SHP77 (cell line): ENCODE measurements around the gene ZNF407.
"Not testable (repeated sequence)": the region's sequence is repeated elsewhere in the genome, so short reads cannot be mapped to it uniquely, and the experiment has no call there.

Source experiments
- DNase-seq, 2 experiments: peaks; one replicate each; lab custom pipeline; 2025; lab: John Stamatoyannopoulos, UW

ZNF407 gene

DNA sequence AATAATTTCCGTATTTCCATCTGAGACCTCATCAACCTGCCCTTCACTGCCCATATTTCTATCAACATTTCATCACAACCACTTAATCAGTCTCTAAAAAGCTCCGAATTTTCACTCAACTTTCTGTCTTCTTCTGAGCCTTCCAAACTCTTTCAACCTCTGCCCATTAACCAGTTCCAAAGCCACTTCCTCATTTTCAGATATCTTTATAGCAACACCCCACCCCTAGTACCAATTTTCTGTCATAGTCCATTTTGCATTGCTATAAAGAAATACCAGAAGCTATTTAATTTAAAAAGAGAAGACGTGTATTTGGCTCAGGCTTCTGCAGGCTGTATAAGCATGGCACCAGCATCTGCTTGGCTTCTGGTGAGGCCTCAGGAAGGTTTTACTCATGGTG lies 504.2 kb downstream of the ZNF407 start:
- no peak for DNase-seq

DNA sequence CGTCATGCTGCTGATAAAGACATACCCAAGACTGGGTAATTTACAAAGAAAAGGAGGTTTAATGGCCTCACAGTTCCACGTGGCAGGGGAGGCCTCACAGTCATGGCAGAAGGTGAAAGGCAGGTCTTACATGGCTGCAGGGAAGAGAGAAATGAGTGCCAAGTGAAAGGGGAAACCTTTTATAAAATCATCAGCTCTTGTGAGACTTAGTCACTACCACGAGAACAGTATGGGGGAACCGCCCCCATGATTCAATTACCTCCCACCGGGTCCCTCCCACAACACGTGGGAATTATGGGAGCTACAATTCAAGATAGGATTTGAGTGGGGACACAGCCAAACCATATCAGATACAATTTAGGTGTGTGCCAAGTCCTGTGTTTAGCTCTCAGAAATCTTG lies 506.4 kb downstream of the ZNF407 start:
- not testable (repeated sequence) for DNase-seq

DNA sequence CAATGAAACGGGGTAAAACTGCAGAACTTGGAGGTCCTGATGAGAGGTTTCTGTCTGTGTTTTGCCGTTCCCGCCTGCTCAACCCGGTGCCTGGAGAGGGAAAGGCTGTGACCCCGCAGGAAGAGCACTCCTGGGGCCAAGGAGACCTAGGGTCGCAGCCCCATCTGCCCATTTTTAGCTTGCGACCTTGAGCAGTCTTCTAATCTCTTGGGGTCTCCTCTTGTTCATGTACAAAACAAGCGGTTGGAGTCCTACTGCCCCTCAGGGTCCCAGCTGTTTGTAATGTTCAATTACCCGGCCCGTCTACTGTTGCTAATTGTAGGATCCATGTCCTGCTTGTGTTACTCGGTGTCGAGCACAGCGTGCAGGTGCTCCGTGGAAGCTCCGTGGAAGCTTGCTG lies 506.8 kb downstream of the ZNF407 start:
- no peak for DNase-seq

DNA sequence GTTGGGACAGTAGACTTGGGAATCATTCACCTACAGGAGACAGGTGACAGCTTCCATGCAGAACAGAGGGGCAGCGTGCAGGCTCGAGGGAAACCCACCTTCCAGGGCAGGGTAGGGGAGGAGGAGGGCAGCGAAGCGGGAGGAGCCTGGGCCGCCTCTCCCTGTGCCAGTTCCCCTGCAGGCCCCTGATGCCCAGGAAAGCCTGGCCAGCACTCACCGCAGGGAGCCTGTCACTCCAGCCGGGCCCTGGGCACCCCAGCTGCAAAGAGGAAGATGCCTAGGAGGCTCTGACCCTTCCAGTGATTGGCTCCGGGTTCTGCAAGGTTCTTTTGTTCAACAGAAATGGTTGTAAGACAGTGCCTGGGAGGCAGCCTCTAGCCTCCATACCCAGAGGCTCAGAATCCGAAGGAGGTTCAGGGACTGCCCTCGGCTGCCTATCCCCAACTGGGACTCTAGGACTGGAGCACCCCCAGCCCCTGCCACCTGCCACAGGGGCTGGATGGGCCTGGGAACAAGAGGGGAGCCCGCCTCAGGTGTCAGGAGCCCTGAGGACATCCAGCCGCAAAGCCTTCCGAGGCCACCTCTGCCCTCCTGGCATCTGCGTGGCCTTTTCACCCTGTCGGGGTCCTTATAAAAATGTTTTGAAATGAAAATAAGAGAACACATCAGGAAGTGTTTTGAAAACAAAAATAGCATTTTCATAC lies 508.0 kb downstream of the ZNF407 start:
- no peak for DNase-seq

DNA sequence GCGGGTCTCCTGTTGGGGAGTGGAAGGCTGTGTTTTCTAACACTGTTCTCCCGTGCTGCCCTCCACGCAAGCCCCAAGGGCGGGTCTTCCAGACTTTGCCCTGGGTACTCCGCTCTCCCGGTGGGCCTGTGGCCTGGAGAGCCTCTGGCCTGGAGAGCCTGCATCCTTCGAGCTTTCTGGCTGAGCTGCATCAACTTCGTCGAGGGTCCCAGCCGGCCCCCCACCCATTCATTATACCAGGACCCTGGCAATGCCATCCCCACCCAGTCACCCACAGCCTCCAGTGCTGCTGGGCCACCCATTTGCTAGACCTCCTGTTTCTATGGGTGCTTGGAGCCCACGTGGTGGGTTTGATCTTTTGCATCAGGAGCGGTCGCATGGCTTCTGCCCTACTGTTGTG lies 509.1 kb downstream of the ZNF407 start:
- DNase-seq = no peak

DNA sequence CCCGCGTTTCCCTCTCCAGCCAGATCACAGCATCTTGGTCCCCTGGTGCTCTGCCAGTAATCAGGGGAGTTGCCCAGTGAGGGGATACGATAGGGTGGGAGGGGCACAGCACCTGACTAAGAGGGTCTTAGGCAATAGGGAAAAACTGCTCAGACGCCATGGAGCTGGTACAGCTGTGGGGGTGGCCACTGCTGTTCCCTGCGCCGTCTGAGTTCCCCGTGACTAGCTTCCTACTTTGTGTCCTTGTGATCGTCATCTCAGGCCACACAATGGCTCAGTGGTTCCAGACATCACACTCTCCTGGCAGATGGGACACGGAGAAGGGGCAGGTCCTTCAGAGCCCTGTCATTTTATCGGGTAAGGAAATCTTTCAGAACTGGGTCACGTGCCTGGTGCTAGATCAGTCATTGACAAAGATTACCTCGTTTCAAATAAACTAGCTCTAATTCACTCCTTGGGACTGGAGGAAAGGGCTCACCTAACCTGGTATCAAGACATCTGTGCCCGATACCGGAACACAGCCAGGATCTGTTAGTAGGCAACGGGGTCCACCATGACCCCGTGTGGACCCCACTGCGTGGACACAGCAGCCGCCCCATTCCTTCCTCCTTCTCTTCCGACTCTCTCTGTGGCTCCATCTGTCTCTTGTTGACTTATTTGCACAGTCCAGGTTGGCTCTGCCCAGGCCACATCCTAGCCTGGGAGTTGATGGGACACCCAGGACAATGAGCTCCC lies 509.7 kb downstream of the ZNF407 start:
- no peak for DNase-seq

DNA sequence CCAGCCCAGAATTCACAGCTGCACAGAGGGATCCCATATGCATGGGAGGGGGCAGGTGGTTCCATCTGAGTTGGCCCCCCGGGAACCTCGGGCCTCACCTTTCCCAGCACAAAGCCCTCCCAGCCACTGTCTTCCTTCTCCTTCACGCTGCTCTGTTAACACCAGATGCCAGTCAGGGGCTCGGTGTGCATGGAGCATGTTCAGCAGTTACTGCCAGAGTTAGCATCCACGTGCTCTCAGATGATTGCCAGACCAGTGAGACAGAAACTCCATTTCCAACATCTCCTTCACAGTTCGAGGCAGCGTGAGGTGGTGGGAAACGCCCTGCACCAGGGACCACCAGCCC lies 510.2 kb downstream of the ZNF407 start:
- no peak for DNase-seq

DNA sequence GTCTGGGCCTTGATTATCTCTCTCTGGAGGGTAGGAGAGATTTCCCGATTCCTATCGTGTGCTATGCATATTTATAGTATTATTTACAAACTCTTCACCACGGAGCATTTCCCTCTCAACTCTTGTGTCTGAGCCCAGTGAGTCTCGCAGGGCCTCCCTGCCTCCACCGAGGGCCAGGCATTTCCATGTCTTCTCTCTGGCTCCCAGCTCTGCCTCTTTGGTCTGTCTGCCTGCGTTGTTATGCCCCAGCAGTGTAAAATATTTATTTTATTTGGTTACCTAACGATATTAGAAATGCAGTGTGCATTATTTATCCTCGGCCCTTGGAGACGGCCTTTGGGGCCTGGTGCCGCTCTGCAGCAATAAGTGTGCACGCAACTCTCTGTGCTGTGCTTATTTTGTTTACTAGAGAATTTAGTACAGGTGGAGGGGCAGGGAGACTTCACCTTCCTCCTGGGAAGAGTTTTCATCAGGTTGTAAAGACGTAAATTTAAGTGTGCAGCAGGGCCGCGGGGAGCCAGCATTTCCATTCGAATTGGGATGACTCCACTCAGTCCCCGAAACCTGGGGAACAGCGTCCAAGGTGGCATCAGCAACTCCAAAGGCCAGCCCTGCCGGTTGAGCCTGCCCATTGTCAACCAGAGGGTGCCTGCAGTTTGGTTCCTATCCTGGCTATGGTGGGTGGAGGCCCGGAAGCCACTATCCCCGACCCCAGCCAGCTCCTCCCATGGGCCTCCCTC lies 511.1 kb downstream of the ZNF407 start:
- no peak for DNase-seq

DNA sequence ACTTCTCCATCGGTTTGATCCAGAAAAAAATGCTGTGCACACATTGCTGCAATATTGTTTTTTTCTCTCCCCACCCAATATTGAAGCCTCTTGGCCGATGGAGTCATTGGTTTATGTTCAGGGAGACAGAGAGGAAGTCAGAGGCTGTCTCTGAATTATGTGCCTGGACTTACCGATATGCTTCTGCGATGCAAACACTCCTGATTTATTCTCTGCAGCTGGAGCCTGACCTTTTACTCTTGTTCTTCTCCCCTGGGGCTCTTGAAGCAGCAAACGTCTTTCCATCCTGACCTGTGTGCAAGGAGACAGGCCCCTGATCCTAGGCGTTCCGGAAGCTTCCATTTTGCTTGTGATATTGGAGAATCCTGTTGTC lies 511.6 kb downstream of the ZNF407 start:
- DNase-seq = no peak

DNA sequence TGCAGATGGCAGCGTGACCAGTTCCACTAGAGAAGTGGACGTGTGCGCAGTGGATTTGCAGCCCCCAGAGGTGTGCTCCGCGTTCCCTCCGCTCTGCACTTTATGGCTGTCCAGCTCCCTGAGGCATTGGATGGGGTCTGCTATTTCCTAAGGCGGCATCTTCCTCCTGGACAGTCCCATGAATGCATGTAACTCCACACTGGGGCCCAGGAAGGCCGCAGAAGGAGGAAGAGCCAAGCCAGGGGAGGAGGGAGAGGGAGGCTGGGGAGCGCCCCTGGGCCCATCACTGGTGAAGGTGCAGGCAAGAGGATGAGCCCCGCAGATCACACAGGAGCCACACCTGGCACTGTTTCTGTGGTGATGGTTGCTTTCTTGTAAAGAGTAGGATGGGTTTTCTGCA lies 512.1 kb downstream of the ZNF407 start:
- no peak for DNase-seq

DNA sequence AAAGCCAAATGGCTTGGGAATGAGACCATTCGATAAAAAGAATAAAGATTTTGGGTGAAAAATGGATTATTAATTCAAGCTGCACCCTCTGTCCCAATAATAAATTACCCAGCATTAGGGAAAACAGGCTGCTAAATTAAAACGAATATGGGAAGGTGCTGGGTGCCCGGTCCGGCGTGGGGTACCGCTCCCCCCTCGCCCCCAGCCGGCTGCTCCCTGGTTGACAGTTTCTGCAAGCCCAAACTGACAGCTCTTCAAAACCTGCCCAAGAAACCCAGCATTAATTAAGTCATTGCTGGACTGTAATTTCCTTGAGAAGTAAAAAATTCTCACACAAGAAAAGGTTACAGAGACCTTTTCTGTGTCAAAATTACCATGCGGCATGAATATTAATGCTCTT lies 512.6 kb downstream of the ZNF407 start:
- no peak for DNase-seq

DNA sequence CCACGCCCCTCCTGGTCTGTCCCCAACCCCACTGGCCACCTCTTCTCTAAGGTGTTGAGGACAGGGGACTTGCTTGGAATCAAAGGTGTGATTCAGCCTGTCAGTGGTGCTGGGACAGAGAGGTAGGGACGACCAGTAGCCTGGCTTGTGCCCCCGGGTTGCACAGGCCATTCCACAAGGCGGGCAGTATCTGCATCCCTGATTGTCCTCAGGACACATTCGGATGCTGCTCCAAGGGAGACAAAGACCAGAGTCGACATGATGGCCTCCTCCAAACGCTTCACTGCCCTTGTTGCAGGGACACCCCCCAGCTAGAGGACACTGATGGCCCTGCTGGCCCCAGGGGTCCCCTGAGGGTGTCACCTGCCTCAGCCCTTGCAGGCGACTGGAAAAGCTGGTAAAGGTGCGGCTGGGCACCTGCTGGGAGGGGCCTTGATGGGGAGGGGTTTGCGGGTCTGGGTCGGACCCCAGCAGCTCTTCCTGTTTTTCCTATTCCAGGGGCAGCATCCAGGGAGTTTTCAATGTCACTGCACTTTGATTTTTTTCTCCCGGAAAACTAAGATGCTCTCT lies 513.3 kb downstream of the ZNF407 start:
- no peak for DNase-seq

DNA sequence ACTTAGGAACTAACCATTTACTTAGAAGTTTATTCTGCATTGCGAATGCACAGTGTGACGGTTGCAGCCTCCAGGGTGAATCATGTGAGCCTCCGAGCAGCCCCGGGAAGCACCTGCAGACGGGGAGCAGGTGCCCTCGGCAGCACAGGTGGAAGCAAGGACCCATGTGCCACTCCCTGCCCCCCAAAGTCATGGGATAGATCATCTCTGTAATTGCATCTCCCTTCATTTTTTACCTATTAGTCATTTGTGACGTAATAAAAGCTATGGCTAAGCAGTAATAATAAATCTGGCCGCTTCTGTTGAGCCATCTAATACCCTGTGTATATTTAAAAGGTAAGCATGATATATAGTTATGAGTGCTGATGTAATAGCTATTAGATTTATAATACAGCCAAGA lies 514.1 kb downstream of the ZNF407 start:
- DNase-seq = peak in 1 of 2 experiments; percentile 19

DNA sequence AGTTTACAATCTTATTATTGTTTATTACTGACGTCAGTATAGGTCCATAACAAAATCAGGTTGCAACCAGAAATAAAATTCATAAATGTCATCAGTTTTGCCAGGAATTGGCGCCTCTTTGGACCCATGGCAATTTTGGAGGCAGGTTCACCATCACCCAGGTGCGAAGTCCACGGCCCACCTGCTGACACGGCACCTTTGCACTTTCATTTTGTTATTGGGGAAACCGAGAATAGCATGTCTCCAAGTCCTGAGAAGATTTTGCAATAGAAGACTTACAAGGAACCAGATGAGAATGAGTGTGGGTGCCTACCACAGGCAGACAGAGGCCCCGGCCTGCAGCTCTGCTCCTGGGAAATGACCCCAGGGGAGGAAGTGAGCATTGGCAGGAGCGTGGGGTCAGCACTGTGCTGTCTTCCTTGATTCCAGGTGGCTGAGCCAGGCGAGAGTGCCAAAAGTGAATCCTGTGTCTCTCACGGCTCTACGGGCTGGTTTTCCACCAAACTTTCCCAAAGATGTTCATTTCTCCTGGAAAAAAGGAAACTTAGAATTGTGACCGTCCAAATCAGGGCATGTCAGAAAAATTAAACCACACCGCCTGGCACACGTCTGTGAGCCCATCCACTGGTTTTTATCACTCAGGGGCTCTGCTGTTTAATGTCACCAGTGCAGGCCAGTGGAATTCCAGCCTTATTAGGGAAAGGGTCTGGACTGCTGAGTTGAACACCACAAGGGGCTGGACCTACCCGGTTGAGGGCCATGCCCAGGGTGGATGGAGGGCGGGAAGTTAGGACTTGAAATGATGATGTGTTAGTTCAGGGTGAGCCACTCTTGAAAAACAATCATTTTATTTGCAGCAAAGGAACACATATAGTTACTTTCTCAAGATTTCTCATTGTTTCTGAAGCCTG lies 514.8 kb downstream of the ZNF407 start:
- DNase-seq = no peak

DNA sequence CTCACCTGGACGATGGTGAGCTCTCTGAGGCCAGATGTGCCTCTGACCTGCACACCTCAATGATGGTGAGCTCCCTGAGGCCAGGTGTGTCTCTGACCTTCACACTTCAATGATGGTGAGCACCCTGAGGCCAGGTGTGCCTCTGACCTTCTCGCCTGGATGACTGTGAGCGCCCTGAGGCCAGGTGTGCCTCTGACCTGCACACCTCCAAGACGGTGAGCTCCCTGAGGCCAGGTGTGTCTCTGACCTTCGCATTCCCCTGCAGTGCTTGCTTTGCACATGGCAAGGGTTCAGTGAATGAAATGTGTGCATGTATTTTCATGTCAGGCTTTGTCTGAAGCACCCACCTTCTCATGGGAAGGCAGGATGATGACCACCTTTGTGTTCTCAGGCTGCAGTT lies 515.8 kb downstream of the ZNF407 start:
- no peak for DNase-seq

DNA sequence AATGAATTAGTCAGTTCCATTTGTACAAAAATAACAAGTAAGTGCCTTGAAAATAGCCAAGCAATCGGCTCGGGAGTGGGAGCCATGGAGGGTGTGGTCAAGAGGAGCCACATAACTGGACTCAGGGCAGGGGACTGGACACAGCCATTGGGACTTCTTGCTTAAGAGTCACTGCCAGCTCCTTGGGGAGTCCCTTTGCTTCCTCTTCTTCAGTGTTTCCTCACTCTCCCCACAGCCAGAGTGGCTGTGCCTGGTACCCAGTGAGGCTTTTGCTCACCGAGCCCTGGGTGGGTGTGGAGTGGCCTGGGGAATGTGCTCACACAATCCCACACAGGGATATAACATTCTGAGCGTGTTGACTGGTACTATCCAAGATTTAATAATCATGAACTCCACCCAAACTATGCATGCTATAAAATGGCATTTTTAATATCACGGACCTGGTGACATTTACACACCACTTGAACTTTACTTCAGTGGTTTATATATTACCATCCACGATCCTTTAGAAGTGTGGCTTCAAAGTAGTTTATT lies 516.6 kb downstream of the ZNF407 start:
- DNase-seq = no peak
